ENCODE data around the gene SKIC8. TPM values are rescaled to one million over a fixed set of nuclear protein-coding genes. Genes with fewer than 3 reads are reported as not detected.

The SKIC8 gene
- total RNA-seq, 4 donors from 2014 or later: 38.7 to 59.6 (median 56.9) TPM

Small RNA genes lying within 50 kb of the gene (small RNA-seq; reads per million reads assigned to genes)
- gene AC090607.5: 0 reads per million in 4 donors

Other genes with a start within 250 kb of the SKIC8 start
- 10 to 100 TPM; 13.0 to 30.7 (median 17.8) TPM for gene TBC1D2B, start 221.9 kb downstream of the SKIC8 start, total RNA-seq
- gene SH2D7, start 207.0 kb downstream of the SKIC8 start, total RNA-seq: not detected
- 10 to 100 TPM in 1 of 4 donors, 1 to 10 TPM in 3; 1.1 to 11.8 (median 1.5) TPM for gene CIB2, start 168.2 kb downstream of the SKIC8 start, total RNA-seq
- 100 to 1,000 TPM in 2 of 4 donors, 10 to 100 TPM in 2; 50.7 to 114 (median 83.8) TPM for gene IDH3A, start 150.2 kb downstream of the SKIC8 start, total RNA-seq
- under 1 TPM in 2 of 4 donors, not detected in 2; 0.09 to 0.31 TPM for gene ACSBG1, start 65.0 kb downstream of the SKIC8 start, total RNA-seq
- 10 to 100 TPM in 3 of 4 donors, 1 to 10 TPM in 1; 7.9 to 24.0 (median 15.7) TPM for gene DNAJA4, start 35.0 kb downstream of the SKIC8 start, total RNA-seq
- not detected for gene CRABP1, start 40.7 kb upstream of the SKIC8 start, total RNA-seq
- gene IREB2, start 138.6 kb upstream of the SKIC8 start, total RNA-seq: 10 to 100 TPM; 17.2 to 35.3 (median 25.1) TPM
- 1 to 10 TPM; 1.5 to 9.4 (median 6.5) TPM for gene HYKK, start 208.0 kb upstream of the SKIC8 start, total RNA-seq
- 100 to 1,000 TPM in 3 of 4 donors, 10 to 100 TPM in 1; 94.5 to 223 (median 175) TPM for gene PSMA4, start 240.8 kb upstream of the SKIC8 start, total RNA-seq